K562 (cell line): ENCODE results near the gene HOXC5. TPM values are rescaled to one million over a fixed set of nuclear protein-coding genes. Genes with fewer than 3 reads are reported as not detected.

Source experiments
- CSDE1 ChIP-seq, 2 experiments: fragments of 450-650 bp; IDR thresholded peaks; 2 replicates each; pipeline ENCODE4 v1.6.1; 2016; ENCODE audit warnings: mild to moderate bottlenecking in 1 of 2
- DPF2 ChIP-seq: fragments of 450-650 bp; IDR thresholded peaks from 2 replicates; pipeline ENCODE4 v1.6.1; 2016
- GABPA ChIP-seq: fragments of 200-800 bp; sonication (Bioruptor generic); conservative IDR thresholded peaks from 2 replicates; pipeline ENCODE4 v1.6.1; 2016; ENCODE audit warnings: low read depth, missing genetic modification characterization, missing compliant biosample characterization
- NUFIP1 ChIP-seq: fragments of 450-650 bp; IDR thresholded peaks from 2 replicates; pipeline ENCODE4 v1.6.1; 2018; ENCODE audit not compliant: partially characterized antibody
- THAP12 ChIP-seq: fragments of 250-450 bp; sonication (Bioruptor Pico); IDR thresholded peaks from 2 replicates; pipeline ENCODE4 v1.9.0; 2021; ENCODE audit warnings: mild to moderate bottlenecking, inconsistent platforms
- TRIM24 ChIP-seq, 2 experiments: fragments of 450-650 bp; IDR thresholded peaks; 2 replicates each; pipeline ENCODE4 v1.6.1; 2016
- ZNF133 ChIP-seq: fragments of 250-450 bp; sonication (Bioruptor Pico); IDR thresholded peaks from 2 replicates; pipeline ENCODE4 v1.4.0; 2020; ENCODE audit warnings: mild to moderate bottlenecking
- ZNF274 ChIP-seq: IDR thresholded peaks from 2 replicates; pipeline ENCODE4 v1.6.1; 2011; ENCODE audit warnings: low read depth, mild to moderate bottlenecking, low read length, moderate library complexity, borderline replicate concordance
- ZNF436 ChIP-seq: fragments of 250-450, 450-650 bp; sonication (Bioruptor Pico); formaldehyde crosslinking; IDR thresholded peaks from 2 replicates; pipeline ENCODE4 v1.7.0; 2020; ENCODE audit warnings: mild to moderate bottlenecking
- polyA plus RNA-seq, 8 experiments: library from polyadenylated mRNA; depleted of rRNA in 4 of 8; stranded (reverse) in 5 of 8; unstranded in 3 of 8; fragments of >200 nt; fragmentation: Nextera tagmentation in 2 of 8; fragmentation: Illumina TruSeq in 1 of 8; extraction: Ambion mirVana in 2 of 8; extraction: Trizol in 1 of 8; gene quantifications; 2 replicates each; pipeline versions ENCODE4 v1.2.1 to v1.2.3, GENCODE V29; 2011 to 2014; ENCODE audit warnings: inconsistent platforms in 1 of 8, missing spikeins in 1 of 8
- total RNA-seq, 7 experiments: library from RNA; depleted of rRNA in 6 of 7; stranded (reverse); fragments of >200 nt in 6 of 7; fragmentation: Illumina TruSeq in 2 of 7; extraction: Trizol in 2 of 7; gene quantifications; 2 replicates each; pipeline versions ENCODE4 v1.2.1 to v1.2.3, GENCODE V29; 2011 to 2021; ENCODE audit warnings: low replicate concordance in 1 of 7
- TF ChIP-seq, protein P1 (sequence below): sonication (generic); formaldehyde crosslinking; IDR thresholded peaks from 2 replicates; pipeline ENCODE4 v1.8.1; 2023; ENCODE audit warnings: mild to moderate bottlenecking, missing genetic modification reagents
- TF ChIP-seq, protein P2 (sequence below): fragments of 450-650 bp; IDR thresholded peaks from 2 replicates; pipeline ENCODE4 v1.6.1; 2016; ENCODE audit warnings: low read depth
- TF ChIP-seq, protein P3 (sequence below): fragments of 450-650 bp; IDR thresholded peaks from 2 replicates; pipeline ENCODE4 v1.6.1; 2016; ENCODE audit warnings: antibody characterized with exemption

HOXC5 gene
- total and polyA plus RNA-seq, 9 of the 15 experiments (the other 6 are each of a cell fraction or from before 2014, with no cell fraction given): 0.10 to 0.44 (median 0.18) TPM; not detected in 4

GRCh38 chr12:53994264-53995001 lies 38.4 kb upstream of the HOXC5 start (continued):
- 0 out of 2 replicates have a peak, but pooled peaks have one; percentile 46 for TF ChIP-seq THAP12
- TF ChIP-seq NUFIP1: peak; percentile 80
- TF ChIP-seq, protein P1, sequence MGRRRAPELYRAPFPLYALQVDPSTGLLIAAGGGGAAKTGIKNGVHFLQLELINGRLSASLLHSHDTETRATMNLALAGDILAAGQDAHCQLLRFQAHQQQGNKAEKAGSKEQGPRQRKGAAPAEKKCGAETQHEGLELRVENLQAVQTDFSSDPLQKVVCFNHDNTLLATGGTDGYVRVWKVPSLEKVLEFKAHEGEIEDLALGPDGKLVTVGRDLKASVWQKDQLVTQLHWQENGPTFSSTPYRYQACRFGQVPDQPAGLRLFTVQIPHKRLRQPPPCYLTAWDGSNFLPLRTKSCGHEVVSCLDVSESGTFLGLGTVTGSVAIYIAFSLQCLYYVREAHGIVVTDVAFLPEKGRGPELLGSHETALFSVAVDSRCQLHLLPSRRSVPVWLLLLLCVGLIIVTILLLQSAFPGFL (CRISPR knock-in tag): no peak
- no peak for TF ChIP-seq ZNF133
- TF ChIP-seq DPF2: peak; percentile 45; the same call in 1 of the 2 replicates
- no peak for TF ChIP-seq GABPA (tag)
- TF ChIP-seq TRIM24 (IDR thresholded peaks at IDR 0.05): no peak
- no peak for TF ChIP-seq ZNF274
- no peak for TF ChIP-seq CSDE1 (IDR thresholded peaks at IDR 0.05)
- TF ChIP-seq, protein P2, sequence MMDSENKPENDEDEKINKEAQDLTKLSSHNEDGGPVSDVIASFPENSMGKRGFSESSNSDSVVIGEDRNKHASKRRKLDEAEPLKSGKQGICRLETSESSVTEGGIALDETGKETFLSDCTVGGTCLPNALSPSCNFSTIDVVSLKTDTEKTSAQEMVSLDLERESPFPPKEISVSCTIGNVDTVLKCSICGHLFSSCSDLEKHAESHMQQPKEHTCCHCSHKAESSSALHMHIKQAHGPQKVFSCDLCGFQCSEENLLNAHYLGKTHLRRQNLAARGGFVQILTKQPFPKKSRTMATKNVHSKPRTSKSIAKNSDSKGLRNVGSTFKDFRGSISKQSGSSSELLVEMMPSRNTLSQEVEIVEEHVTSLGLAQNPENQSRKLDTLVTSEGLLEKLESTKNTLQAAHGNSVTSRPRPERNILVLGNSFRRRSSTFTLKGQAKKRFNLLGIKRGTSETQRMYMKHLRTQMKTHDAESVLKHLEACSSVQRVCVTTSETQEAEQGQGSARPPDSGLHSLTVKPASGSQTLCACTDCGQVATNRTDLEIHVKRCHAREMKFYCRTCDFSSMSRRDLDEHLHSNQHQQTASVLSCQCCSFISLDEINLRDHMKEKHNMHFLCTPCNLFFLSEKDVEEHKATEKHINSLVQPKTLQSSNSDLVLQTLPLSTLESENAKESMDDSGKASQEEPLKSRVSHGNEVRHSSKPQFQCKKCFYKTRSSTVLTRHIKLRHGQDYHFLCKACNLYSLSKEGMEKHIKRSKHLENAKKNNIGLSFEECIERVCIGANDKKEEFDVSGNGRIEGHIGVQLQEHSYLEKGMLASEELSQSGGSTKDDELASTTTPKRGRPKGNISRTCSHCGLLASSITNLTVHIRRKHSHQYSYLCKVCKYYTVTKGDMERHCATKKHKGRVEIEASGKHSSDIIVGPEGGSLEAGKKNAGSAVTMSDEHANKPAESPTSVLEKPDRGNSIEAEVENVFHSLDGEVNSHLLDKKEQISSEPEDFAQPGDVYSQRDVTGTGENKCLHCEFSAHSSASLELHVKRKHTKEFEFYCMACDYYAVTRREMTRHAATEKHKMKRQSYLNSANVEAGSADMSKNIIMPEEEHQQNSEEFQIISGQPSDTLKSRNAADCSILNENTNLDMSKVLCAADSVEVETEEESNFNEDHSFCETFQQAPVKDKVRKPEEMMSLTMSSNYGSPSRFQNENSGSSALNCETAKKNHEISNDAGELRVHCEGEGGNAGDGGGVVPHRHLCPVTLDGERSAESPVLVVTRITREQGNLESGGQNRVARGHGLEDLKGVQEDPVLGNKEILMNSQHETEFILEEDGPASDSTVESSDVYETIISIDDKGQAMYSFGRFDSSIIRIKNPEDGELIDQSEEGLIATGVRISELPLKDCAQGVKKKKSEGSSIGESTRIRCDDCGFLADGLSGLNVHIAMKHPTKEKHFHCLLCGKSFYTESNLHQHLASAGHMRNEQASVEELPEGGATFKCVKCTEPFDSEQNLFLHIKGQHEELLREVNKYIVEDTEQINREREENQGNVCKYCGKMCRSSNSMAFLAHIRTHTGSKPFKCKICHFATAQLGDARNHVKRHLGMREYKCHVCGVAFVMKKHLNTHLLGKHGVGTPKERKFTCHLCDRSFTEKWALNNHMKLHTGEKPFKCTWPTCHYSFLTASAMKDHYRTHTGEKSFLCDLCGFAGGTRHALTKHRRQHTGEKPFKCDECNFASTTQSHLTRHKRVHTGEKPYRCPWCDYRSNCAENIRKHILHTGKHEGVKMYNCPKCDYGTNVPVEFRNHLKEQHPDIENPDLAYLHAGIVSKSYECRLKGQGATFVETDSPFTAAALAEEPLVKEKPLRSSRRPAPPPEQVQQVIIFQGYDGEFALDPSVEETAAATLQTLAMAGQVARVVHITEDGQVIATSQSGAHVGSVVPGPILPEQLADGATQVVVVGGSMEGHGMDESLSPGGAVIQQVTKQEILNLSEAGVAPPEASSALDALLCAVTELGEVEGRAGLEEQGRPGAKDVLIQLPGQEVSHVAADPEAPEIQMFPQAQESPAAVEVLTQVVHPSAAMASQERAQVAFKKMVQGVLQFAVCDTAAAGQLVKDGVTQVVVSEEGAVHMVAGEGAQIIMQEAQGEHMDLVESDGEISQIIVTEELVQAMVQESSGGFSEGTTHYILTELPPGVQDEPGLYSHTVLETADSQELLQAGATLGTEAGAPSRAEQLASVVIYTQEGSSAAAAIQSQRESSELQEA: no peak
- TF ChIP-seq, protein P3, sequence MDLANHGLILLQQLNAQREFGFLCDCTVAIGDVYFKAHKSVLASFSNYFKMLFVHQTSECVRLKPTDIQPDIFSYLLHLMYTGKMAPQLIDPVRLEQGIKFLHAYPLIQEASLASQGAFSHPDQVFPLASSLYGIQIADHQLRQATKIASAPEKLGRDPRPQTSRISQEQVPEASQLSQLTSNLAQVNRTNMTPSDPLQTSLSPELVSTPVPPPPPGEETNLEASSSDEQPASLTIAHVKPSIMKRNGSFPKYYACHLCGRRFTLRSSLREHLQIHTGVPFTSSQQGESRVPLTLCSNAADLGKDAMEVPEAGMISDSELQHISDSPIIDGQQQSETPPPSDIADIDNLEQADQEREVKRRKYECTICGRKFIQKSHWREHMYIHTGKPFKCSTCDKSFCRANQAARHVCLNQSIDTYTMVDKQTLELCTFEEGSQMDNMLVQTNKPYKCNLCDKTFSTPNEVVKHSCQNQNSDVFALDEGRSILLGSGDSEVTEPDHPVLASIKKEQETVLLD: no peak
- TF ChIP-seq ZNF436: no peak
